Heart left ventricle (tissue), 13 donors: Measurements from ENCODE around the gene TOP3B.

Experiments used
- POLR2A ChIP-seq, 2 donors: fragments of 450-650 bp; IDR thresholded peaks; one replicate each; pipeline ENCODE4 v1.6.1; 2017; ENCODE audit warnings: antibody characterized with exemption in 2 of 2, mild to moderate bottlenecking in 2 of 2, moderate library complexity in 2 of 2
- TF ChIP-seq, protein P1 (sequence below), 12 donors: fragments of 200-600 bp; sonication (generic) in 4 of 12; IDR thresholded peaks; one replicate each; pipeline versions ENCODE4 v1.5.0 to v1.8.0; 2018 to 2022; ENCODE audit warnings: antibody characterized with exemption in 12 of 12, mild to moderate bottlenecking in 5 of 12
- donor health status: ischemic (EF 13 %, LVEDD 7.1; RV severe dilation, severe dysfunction).
- donor health status: DM: no; HTN: yes; CAD: no.
- donor health status: DM: no; HTN: no; CAD: no.
- donor health status: ischemic (EF 25% LVEDD 6.9; RV normal size, moderate dysfunction).
- donor health status: ischemic (EF 25% LVEDD 5.7; RV mildly dilated, moderate dysfunction).
- donor health status: ischemic (EF 35%, LVEDD 5.7; RV mildly dilated, moderate dysfunction).
- donor health status: nonischemic (EF 11% LVEDD 7.7; RV severe dilation, severe dysfunction).
- donor health status: DM: yes; HTN: yes; CAD: no.
- donor health status: PGD.
- donor health status: ischemic (EF 29% LVEDD 5.4; RV normal size, mild dysfunction).
- donor health status: nonischemic (EF 23%, LVEDD 6.1; RV moderate dilation, normal function).

DNA sequence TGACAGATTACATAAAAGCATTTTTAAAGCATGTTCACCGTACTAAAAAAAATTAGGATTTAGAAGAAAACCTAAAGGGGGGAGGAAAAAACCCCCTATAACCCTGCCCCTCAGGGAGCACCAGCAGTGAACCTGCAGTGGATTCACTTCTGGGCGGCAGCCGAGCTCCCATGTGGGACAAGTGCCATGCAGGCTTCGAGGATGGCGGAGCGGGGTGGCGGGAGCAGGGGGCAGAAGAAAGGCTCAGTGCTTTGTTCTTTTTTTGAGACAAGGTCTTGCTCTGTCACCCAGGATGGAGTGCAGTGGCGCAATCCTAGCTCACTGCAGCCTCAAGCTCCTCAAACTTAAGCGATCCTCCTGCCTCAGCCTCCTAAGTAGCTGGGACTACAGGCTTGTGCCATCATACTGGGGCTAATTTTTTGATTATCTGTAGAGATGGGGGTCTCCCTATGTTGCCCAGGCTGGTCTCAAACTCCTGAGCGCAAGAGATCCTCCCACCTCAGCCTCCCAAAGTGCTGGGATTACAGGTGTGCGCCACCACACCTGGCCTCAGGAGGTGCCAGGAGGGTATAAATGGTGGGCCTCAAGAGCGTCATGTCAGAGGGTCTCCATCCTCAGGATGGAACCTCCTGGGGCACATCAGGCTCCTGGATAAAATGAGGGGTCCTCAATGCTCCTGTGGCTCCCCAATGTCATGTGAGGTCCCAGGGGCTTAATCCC lies 64.0 kb downstream of the TOP3B start:
- TF ChIP-seq, protein P1, sequence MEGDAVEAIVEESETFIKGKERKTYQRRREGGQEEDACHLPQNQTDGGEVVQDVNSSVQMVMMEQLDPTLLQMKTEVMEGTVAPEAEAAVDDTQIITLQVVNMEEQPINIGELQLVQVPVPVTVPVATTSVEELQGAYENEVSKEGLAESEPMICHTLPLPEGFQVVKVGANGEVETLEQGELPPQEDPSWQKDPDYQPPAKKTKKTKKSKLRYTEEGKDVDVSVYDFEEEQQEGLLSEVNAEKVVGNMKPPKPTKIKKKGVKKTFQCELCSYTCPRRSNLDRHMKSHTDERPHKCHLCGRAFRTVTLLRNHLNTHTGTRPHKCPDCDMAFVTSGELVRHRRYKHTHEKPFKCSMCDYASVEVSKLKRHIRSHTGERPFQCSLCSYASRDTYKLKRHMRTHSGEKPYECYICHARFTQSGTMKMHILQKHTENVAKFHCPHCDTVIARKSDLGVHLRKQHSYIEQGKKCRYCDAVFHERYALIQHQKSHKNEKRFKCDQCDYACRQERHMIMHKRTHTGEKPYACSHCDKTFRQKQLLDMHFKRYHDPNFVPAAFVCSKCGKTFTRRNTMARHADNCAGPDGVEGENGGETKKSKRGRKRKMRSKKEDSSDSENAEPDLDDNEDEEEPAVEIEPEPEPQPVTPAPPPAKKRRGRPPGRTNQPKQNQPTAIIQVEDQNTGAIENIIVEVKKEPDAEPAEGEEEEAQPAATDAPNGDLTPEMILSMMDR (IDR thresholded peaks at IDR 0.05), result no peak
- TF ChIP-seq POLR2A (IDR thresholded peaks at IDR 0.05), result no peak
